COLO829 (cell line): ENCODE measurements around the gene KCNMB3.
"Not testable (repeated sequence)": the region's sequence is repeated elsewhere in the genome, so short reads cannot be mapped to it uniquely, and the experiment has no call there.

ENCODE experiments used
- DNase-seq: peaks from one replicate; pipeline ENCODE4 v3.0.0; 2012; ENCODE audit warnings: low spot score

Gene KCNMB3

DNA sequence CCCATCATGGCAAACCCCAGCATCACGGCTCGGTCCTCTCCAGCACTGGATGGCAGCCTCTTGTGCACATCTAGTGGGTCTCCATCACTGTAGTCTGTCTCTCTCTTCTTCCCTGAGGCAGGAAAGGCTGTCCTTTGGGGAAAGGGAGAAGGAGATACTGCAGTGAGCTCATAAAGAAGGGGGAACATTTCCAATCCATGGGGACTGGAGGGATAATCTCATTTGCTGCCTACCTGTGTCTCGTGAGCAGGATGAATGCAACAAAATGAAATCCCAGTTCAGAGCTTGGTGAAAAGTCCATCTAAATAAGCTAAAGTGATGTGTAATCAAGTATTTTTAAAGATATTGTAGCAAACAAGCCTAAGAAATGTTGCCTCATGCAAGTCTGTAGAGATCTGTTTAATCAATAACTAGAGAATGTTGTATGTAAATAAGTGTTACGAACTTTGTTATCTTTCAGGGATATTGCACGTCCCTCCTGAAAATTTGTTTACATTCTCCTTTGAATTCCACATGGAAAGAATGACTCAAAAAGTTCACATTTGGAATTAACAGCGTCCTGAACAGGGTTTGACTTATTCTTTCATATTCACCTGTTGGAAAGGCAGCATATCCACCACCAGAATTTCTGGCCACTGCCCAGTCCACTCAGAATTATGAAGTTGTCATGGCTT, at the start of gene KCNMB3:
Gene KCNMB3, minus strand, starts transcription at position 312 of the 674 bp plus-strand sequence. Its CDS starts 124 bp downstream, at position 188.
- DNase-seq, result no peak

- no peak for DNase-seq
Measured at GRCh38 chr3:179299999-179300613, 49.2 kb upstream of the KCNMB3 start.

GRCh38 chr3:179299316-179299715, 48.4 kb upstream of the KCNMB3 start:
- DNase-seq, result no peak

- DNase-seq, result peak; percentile 53
Measured at GRCh38 chr3:179297971-179298725, 47.2 kb upstream of the KCNMB3 start.

DNA sequence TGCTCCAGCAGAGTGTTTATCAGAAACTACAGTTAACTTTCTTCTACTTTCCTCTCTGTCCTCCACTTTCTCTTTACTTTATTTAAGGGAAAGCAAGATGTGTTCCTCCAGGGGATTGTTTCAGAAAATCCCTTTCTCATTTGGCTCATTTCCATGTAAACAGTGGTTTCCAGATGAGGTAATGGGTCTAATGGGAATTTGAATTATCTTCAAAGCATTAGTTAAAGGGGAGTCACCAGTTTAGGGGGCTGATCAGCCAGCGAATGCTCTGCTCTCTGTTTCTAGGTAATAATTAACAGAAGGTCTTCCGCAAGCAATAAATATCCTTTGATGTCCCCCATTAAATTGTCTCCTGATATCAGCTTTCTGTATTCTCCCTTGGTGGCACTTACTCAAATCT, 41.5 kb upstream of the KCNMB3 start:
- no peak for DNase-seq

DNA sequence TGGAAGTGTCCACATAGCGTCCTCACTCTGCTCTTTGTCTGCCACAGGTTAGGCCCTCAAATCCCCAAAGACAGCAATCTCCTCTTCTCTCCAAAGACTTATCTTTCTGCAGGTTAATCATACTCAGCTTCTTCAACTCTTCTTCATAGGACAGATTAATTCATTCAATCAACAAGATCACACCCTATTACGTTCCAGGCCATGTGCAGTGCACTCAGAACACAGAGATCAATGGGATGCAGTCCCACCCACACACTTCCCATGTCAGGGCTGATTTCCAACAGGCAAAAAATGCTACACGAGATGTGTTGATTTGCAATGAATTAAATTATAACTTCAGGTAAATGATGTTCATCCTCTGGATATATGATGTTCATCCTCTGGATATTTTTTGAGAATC, 38.4 kb upstream of the KCNMB3 start:
- DNase-seq, result no peak

DNA sequence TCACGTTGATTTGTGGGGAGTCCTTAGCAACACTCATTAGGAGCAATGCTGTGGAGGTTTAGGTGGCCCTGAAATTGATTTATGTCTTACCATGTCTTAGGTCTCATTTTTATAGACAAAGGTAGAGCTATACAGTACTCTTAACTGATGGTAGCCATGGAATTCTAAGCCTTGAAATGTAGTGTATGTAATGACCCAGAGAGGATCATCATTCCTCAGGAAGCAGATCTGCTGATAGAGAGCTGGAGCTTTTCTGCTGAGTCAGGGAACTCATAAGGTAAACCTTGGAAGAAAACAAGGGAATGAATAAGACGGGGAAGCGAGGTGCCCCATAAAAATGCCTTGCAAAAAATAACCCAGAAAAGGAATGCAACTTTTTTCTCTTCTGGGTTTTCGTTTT, 37.9 kb upstream of the KCNMB3 start:
- DNase-seq, result no peak

GRCh38 chr3:179286331-179286730, 35.4 kb upstream of the KCNMB3 start:
- no peak for DNase-seq

GRCh38 chr3:179281825-179282224, 30.9 kb upstream of the KCNMB3 start:
- no peak for DNase-seq

DNA sequence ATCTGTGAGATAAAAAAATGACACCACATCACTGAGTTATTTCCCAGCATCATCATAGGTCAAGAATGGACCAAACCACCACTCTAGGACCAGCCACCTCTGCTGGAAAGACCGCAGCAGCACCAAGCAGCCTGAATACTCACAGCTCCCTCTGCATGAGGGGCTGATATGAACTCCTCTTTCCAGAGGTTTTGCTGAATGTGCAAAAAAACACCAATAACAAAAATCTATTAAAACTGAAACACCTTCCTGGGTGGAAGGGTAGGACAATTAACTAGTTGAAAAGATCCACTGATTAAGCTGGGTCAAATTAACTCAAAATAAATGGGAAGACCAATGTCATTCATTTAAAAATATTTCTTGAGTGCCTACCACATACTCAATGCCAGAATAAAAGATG, 28.9 kb upstream of the KCNMB3 start:
- no peak for DNase-seq

- DNase-seq, result no peak
Measured at GRCh38 chr3:179278932-179279693, 28.2 kb upstream of the KCNMB3 start.

DNA sequence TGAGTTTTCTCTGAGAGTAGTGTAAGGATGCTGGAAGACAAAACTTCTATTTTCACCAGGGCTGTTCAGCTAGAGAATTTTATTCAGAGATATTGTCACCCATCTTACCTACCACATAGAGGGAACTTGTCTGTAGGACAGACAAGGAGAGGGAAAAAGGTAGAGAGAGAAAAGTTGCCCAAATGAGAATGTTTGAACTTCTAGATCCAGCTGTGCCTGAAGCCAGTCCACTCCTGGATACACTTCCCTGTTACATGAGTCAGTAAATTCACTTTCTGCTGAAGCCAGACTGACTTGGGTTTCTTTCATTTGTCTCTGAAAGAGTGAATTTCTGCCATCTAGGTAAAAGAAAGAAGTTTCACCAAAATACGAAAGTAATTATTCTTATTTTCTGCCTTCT, 27.2 kb upstream of the KCNMB3 start:
- DNase-seq, result no peak

DNA sequence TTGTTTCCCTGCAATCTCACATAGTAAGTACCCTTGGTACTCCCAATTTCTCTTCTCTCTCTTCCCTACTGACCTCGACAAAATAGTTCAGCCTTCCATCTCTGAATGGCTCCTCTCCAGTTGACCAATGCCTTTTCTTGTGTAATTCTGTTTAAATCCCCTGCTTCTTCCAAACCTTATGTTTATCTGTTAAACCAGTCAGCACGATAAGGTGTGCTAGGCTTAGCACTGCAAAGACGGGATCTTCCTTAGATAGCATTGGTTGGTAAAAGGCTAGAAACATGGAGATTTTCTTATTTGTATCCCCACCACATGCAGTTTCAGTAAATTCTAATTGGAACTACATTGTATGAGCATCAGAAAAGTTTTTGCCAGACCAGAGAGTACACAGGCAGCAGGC, 25.8 kb upstream of the KCNMB3 start:
- DNase-seq, result no peak

DNA sequence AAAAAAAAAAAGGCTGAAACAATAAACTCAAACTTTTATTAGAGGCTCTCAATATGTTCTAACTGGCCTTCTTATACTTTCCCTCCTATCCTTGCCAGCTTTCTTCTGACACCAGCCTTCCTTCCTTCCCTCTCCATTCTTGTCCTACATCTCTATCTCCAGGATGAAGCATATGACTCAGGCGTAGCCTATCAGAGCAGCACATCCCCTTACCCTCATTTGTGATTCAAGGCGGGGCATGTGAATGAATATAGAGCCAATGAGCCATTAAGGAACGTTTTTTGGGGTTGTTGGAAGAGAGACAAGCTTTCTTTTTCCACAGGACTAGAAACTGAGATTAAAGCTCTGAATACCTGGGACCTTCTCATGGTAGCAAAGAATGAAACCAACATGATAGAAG, 25.1 kb upstream of the KCNMB3 start:
- no peak for DNase-seq

DNA sequence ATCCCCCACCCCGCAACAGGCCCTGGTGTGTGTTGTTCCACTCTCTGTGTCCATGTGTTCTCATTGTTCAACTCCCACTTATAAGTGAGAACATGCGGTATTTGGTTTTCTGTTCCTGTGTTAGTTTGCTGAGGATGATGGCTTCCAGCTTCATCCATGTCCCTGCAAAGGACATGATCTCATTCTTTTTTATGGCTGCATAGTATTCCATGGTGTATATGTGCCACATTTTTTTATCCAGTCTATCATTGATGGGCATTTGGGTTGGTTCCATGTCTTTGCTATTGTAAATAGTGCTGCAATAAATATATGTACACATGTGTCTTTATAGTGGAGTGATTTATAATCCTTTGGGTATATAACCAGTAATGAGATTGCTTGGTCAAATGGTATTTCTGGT, 23.5 kb upstream of the KCNMB3 start:
- DNase-seq, result not testable (repeated sequence)

DNA sequence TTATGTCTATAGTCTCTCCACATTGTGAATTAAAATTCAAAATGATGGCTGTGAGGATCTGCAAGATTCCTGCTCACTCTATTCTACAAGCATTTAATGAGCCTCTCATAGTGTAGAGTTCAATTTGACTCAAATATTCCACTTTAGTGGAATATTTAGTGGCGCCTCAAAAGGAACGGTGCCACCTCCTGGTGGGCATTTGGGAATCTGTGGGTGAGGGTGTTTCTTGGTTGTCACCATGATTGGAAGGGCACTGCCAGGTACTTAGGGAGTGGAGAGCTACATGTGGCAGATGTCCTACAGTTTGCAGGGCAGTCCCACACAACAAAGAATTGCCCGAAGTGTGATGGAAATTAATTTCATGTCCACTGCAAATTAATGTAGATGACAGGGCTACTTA, 21.5 kb upstream of the KCNMB3 start:
- no peak for DNase-seq

- DNase-seq, result no peak
Measured at GRCh38 chr3:179269152-179269707, 18.3 kb upstream of the KCNMB3 start.

DNA sequence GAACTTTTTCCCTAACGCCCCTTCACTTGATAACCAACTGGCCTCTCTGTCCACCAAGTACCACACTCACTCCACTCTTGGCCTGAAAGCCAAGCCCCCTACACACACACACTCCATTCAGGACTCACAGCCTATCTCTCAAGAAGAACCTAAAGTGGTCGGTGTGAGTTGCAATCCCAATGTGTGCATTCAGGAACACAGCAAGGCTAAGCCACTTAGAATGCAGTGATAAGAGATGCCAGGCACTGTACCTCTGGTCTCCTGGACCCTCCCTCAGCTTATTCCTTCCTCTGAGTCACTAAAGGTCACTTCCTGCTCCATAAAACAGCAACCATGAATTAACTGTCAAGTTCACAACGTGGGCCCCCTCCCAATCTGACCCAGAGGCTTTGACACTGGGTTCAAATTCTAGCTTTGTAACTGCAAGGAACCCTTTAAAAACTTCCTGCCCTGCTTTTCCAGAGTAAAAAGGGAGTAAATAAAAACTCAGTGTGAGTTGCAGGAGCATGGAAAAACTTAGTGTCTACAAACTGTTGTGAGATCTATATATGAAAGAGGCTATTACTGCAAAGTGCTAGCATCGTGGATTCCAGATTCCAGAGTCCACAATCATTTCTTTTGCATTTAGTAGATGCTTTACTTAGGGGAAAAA, 17.6 kb upstream of the KCNMB3 start:
- no peak for DNase-seq

DNA sequence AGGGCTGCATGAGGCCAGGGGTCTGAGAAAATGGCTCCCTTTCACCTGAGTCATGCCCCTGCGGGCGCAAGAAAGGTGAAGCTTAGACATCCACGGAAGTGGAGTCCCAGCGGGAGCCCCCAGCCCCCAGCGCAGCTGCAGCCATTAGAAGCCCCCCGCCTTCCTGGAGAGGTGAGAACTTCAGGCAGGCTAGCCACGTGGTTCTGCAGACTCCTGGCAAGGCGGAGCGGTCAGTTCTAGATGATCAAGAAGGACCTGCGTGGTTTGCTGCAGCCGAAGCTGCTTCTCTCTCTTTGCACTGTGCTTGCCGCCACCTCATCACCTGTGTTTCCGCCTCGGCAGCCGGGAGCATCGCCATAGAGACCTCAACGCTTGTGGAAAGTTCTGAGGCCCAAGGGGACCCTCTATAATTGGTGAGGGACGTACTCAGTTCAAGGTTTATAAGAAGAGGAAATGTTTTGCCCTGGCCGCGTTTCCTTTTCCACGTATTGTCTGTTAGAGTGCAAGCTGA, 15.8 kb upstream of the KCNMB3 start:
- no peak for DNase-seq

- DNase-seq, result no peak
Measured at GRCh38 chr3:179265875-179266274, 15.0 kb upstream of the KCNMB3 start.

GRCh38 chr3:179265092-179265491, 14.2 kb upstream of the KCNMB3 start:
- DNase-seq, result no peak
